T-cell (primary cell): Measurements from ENCODE around the gene CIPC. TPM values are rescaled to one million over a fixed set of nuclear protein-coding genes. Genes with fewer than 3 reads are reported as not detected.

ENCODE experiments used
- ATAC-seq, 4 experiments: fragments of 200-7000 bp in 3 of 4; fragments of 150-1000 bp in 1 of 4; cut with Tn5 transposase; replicated peaks in 1 of 4; 1 replicate in 3 of 4; 2 replicates in 1 of 4; pipeline ENCODE4 v1.10.0; 2021; ENCODE audit warnings: moderate library complexity in 3 of 4, mild to moderate bottlenecking in 2 of 4, moderate number of reproducible peaks in 1 of 4
- CTCF ChIA-PET, 2 donors: fragments of 300-600 bp; sonication (Branson Sonifier 250); formaldehyde crosslinking; loops; one replicate each; lab custom pipeline; 2022; ENCODE audit warnings: antibody characterized with exemption in 2 of 2; lab: Charles Lee
- POLR2A ChIA-PET, 2 donors: fragments of 300-600 bp; sonication (Branson Sonifier 250); formaldehyde crosslinking; loops; one replicate each; lab custom pipeline; 2022; ENCODE audit warnings: antibody characterized with exemption in 2 of 2; lab: Charles Lee
- DNase-seq, 35 experiments: peaks; one replicate each; pipeline versions ENCODE4 v3.0.0 to v3.0.0-alpha.2; 2013 to 2023
- H3K27ac ChIP-seq: one replicate; pipeline ENCODE4 v1.5.1; 2013; ENCODE audit warnings: low read length
- H3K27me3 ChIP-seq, 2 experiments: replicated peaks in 1 of 2; 1 replicate in 1 of 2; 2 replicates in 1 of 2; pipeline versions ENCODE4 v1.6.1 to v1.7.0; 2013; ENCODE audit warnings: low read length in 1 of 2, mixed read lengths in 1 of 2; ENCODE audit not compliant: control insufficient read depth in 2 of 2, insufficient read depth in 2 of 2; ENCODE audit errors: extremely low read depth in 1 of 2
- H3K36me3 ChIP-seq, 2 donors: 1 replicate in 1 of 2; 2 replicates in 1 of 2; pipeline versions ENCODE4 v1.6.1 to v1.7.0; 2013; ENCODE audit warnings: low read length in 1 of 2; ENCODE audit not compliant: control insufficient read depth in 2 of 2, insufficient read depth in 1 of 2; ENCODE audit errors: extremely low read depth in 1 of 2
- H3K4me1 ChIP-seq, 2 experiments: 1 replicate in 1 of 2; 2 replicates in 1 of 2; pipeline versions ENCODE4 v1.6.1 to v1.7.0; 2013; ENCODE audit warnings: low read length in 2 of 2, mixed read lengths in 1 of 2; ENCODE audit not compliant: insufficient read depth in 2 of 2, control insufficient read depth in 1 of 2; ENCODE audit errors: extremely low read depth in 1 of 2
- H3K4me3 ChIP-seq, 2 donors: 1 replicate in 1 of 2; 2 replicates in 1 of 2; pipeline versions ENCODE4 v1.5.1 to v1.7.0; 2013; ENCODE audit warnings: mild to moderate bottlenecking in 2 of 2, low read length in 1 of 2, moderate library complexity in 1 of 2; ENCODE audit not compliant: control insufficient read depth in 1 of 2; ENCODE audit errors: extremely low read depth in 1 of 2
- H3K9me3 ChIP-seq: 2 replicates; pipeline ENCODE4 v1.7.0; 2013
- H3K27ac Mint-ChIP-seq, 2 donors: one replicate each; pipeline ENCODE4 v1.8.0; 2020 to 2021; ENCODE audit warnings: mild to moderate bottlenecking in 2 of 2, mixed read lengths in 2 of 2
- H3K27me3 Mint-ChIP-seq, 2 donors: one replicate each; pipeline ENCODE4 v1.8.0; 2021 to 2022; ENCODE audit warnings: mixed read lengths in 2 of 2
- H3K36me3 Mint-ChIP-seq: one replicate; pipeline ENCODE4 v1.8.0; 2021; ENCODE audit warnings: mixed read lengths
- H3K4me1 Mint-ChIP-seq, 3 donors: one replicate each; pipeline ENCODE4 v1.8.0; 2020 to 2022; ENCODE audit warnings: mixed read lengths in 3 of 3, mild to moderate bottlenecking in 1 of 3
- H3K4me3 Mint-ChIP-seq, 3 donors: one replicate each; pipeline ENCODE4 v1.8.0; 2020 to 2022; ENCODE audit warnings: mild to moderate bottlenecking in 3 of 3, mixed read lengths in 3 of 3, moderate library complexity in 3 of 3
- H3K9me3 Mint-ChIP-seq, 3 donors: one replicate each; pipeline ENCODE4 v1.8.0; 2020 to 2022; ENCODE audit warnings: mixed read lengths in 3 of 3
- WGBS: methylation state at CpG from one replicate; pipeline ENCODE4 v1.1.5; 2013; ENCODE audit warnings: missing lambda C conversion rate; ENCODE audit not compliant: insufficient coverage; 5-methylcytosine and 5-hydroxymethylcytosine counted together
- total RNA-seq, 35 experiments: library from RNA in 6 of 35; stranded (reverse) in 6 of 35; fragments of 120-200 nt in 1 of 35; gene quantifications; one replicate each; pipeline versions ENCODE4 v1.2.1 to v1.2.4 and lab custom pipeline; 2013 to 2026

Gene CIPC
- total RNA-seq, 5 donors from 2014 or later (not counting 1 experiment from before 2014, with no cell fraction given), result 8.4 to 14.0 (median 11.8) TPM

GRCh38 chr14:77130386-77130785, 32.3 kb downstream of the CIPC start:
- H3K27me3 Mint-ChIP-seq, result peaks cover 39 to 82% of the 10 kb centered on the region in 2 donors
- Histone ChIP-seq H3K4me3 (no peak overlapping the region), H3K9me3 (no peaks in the 10 kb centered on the region), H3K36me3 (no peaks in the 10 kb centered on the region), H3K27ac (no peak overlapping the region), H3K4me1 (peaks cover 0 to 7% of the 10 kb centered on the region in 2 experiments), H3K27me3 (peaks cover 2 to 75% of the 10 kb centered on the region in 2 experiments)
- DNase-seq (no peak), ATAC-seq (no peak)
- H3K4me1 Mint-ChIP-seq, result peaks cover 4 to 17% (median 5%) of the 10 kb centered on the region in 3 donors
- H3K4me3 Mint-ChIP-seq, result no peak overlapping the region
- WGBS, result 33% methylated on average over 1 of the region's 3 CpGs
- ChIA-PET CTCF (interaction anchor here in 1 of 2 donors (0.7 kb wide), 1 partner anchor 949 kb away, joined by 3 read pairs; no protein-coding TSS in a partner anchor), POLR2A (no interaction called here)
- H3K9me3 Mint-ChIP-seq, result peaks cover 0 to 7% (median 0%) of the 10 kb centered on the region in 3 donors
- no peaks in the 10 kb centered on the region for H3K36me3 Mint-ChIP-seq
- no peak overlapping the region for H3K27ac Mint-ChIP-seq

DNA sequence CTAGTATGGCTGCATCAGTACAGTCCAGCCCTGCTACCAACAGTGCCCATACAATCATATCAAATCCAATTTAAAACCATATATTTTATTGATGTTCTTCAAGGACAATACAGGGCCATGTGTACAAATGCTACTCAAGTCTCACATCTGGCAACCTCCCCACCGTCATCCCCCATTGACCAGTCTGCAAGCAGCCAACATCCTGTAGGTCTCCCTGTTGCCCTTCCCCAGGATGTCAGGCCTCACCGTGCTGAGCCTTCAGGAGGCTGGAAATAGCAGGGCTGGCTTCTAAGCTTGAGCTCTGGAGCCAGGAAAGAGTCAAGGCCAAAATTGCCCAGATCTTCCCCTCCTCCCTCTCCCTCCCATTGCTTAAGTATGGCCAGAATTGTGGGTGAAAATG, 33.1 kb downstream of the CIPC start:
- Mint-ChIP-seq H3K4me1 (peaks cover 0 to 14% (median 1%) of the 10 kb centered on the region in 3 donors), H3K4me3 (no peak overlapping the region), H3K27me3 (peaks cover 42 to 81% of the 10 kb centered on the region in 2 donors), H3K9me3 (peaks cover 0 to 7% (median 0%) of the 10 kb centered on the region in 3 donors), H3K36me3 (no peaks in the 10 kb centered on the region), H3K27ac (no peak overlapping the region)
- no peaks in the 10 kb centered on the region for H3K9me3 ChIP-seq
- WGBS, result 67% methylated on average over 2 of the region's 2 CpGs
- peaks cover 1 to 70% of the 10 kb centered on the region in 2 experiments for H3K27me3 ChIP-seq
- no peak overlapping the region for H3K4me3 ChIP-seq
- ChIA-PET POLR2A (no interaction called here), CTCF (no interaction called here)
- no peaks in the 10 kb centered on the region for H3K36me3 ChIP-seq
- DNase-seq, result no peak
- no peak overlapping the region for H3K27ac ChIP-seq
- peaks cover 0 to 2% of the 10 kb centered on the region in 2 experiments for H3K4me1 ChIP-seq
- no peak for ATAC-seq

- Mint-ChIP-seq H3K4me3 (no peak overlapping the region), H3K36me3 (no peaks in the 10 kb centered on the region), H3K4me1 (peaks cover 0 to 14% (median 1%) of the 10 kb centered on the region in 3 donors), H3K9me3 (peaks cover 0 to 7% (median 0%) of the 10 kb centered on the region in 3 donors), H3K27ac (no peak overlapping the region), H3K27me3 (peaks cover 49 to 82% of the 10 kb centered on the region in 2 donors)
- Histone ChIP-seq H3K27me3 (peaks cover 2 to 69% of the 10 kb centered on the region in 2 experiments), H3K4me3 (no peak overlapping the region), H3K36me3 (no peaks in the 10 kb centered on the region), H3K4me1 (peaks cover 0 to 2% of the 10 kb centered on the region in 2 experiments), H3K27ac (no peak overlapping the region), H3K9me3 (no peaks in the 10 kb centered on the region)
- 77% methylated on average over 5 of the region's 5 CpGs for WGBS
- ChIA-PET CTCF (interaction anchor here (0.6 kb wide), 2 partner anchors 10 to 478 kb away, joined by 3 to 4 read pairs; partner anchors contain the start of gene ZDHHC22 (in 1 of the 2)), POLR2A (no interaction called here)
- no peak for ATAC-seq
- DNase-seq, result no peak
These were observed 33.9 kb downstream of the CIPC start for GRCh38 chr14:77131871-77132486.

DNA sequence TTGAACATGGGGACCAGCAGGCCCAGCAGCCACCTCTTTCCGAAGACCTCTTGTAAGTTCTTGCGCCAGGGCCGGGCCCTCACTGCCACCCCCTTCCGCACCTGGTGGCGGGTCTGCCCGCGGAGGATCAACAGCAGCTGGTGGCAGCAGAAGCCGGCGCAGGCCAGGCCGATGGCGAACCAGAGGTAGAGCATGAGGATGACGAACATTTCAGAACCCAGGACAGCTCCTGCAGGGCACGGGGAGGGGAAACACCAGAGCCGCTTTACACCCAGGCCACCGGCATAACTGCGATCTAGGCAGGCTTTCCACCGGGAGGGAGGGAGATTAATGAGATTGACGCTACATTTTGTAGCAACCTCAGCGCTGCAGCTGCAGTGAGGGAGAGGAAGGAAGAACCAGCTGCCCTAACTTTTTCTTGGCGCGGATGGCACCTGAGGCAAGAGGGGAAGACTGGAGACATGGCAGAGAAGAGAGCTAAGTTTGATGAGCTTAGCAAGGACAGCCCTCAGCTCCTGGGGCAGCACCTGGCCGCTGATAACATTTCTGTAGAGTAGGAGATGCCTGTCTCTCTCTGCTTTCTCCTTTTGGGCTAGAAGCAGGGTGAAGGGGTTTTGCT, 35.8 kb downstream of the CIPC start:
- Histone ChIP-seq H3K9me3 (no peaks in the 10 kb centered on the region), H3K27me3 (peaks cover 4 to 74% of the 10 kb centered on the region in 2 experiments), H3K4me3 (no peak overlapping the region), H3K36me3 (no peaks in the 10 kb centered on the region), H3K27ac (no peak overlapping the region), H3K4me1 (peaks cover 0 to 2% of the 10 kb centered on the region in 2 experiments)
- Mint-ChIP-seq H3K36me3 (no peaks in the 10 kb centered on the region), H3K4me3 (no peak overlapping the region), H3K27ac (no peak overlapping the region), H3K4me1 (peaks cover 3 to 18% (median 4%) of the 10 kb centered on the region in 3 donors), H3K27me3 (peaks cover 61 to 89% of the 10 kb centered on the region in 2 donors), H3K9me3 (peaks cover 0 to 7% (median 0%) of the 10 kb centered on the region in 3 donors)
- ChIA-PET CTCF (no interaction called here), POLR2A (interaction anchor here in 1 of 2 donors (0.6 kb wide), 1 partner anchor 13 kb away, joined by 12 read pairs; no protein-coding TSS in a partner anchor)
- ATAC-seq (peak; percentile 43 to 86 (median 64)), DNase-seq (peak in 32 of 35 experiments; percentile 17 to 73 (median 46))
- 8% methylated on average over 21 of the region's 22 CpGs for WGBS

GRCh38 chr14:77139022-77139421, 41.0 kb downstream of the CIPC start:
- H3K4me3 Mint-ChIP-seq, result peak overlapping the region in 2 of 3 donors; percentile 34 to 67
- H3K36me3 Mint-ChIP-seq, result no peaks in the 10 kb centered on the region
- ATAC-seq, result no peak
- H3K27ac ChIP-seq, result no peak overlapping the region
- H3K4me3 ChIP-seq, result no peak overlapping the region
- H3K27me3 ChIP-seq, result peaks cover 8 to 76% of the 10 kb centered on the region in 2 experiments
- H3K9me3 ChIP-seq, result no peaks in the 10 kb centered on the region
- 86% methylated on average over 13 of the region's 15 CpGs for WGBS
- CTCF ChIA-PET, result no interaction called here
- H3K27me3 Mint-ChIP-seq, result peaks cover 67 to 86% of the 10 kb centered on the region in 2 donors
- H3K4me1 Mint-ChIP-seq, result peaks cover 25 to 29% (median 26%) of the 10 kb centered on the region in 3 donors
- POLR2A ChIA-PET, result no interaction called here
- H3K27ac Mint-ChIP-seq, result no peak overlapping the region
- DNase-seq, result no peak
- H3K36me3 ChIP-seq, result no peaks in the 10 kb centered on the region
- no peaks in the 10 kb centered on the region for H3K9me3 Mint-ChIP-seq
- H3K4me1 ChIP-seq, result peaks cover 0 to 26% of the 10 kb centered on the region in 2 experiments
